DOHH2 (cell line): ENCODE data around the gene ABHD12B.

Experiments
- H3F3A ChIP-seq: fragments of 200-600 bp; sonication (generic), shearing (Covaris generic); 2 replicates; pipeline ENCODE4 v1.6.0; 2016; ENCODE audit warnings: antibody characterized with exemption, mild to moderate bottlenecking; ENCODE audit not compliant: control insufficient read depth, insufficient read depth
- H3K27ac ChIP-seq: fragments of 200-600 bp; sonication (generic); 2 replicates; pipeline ENCODE4 v1.5.1; 2014; ENCODE audit warnings: low read depth, mild to moderate bottlenecking, low read length, moderate library complexity
- H3K27me3 ChIP-seq: fragments of 200-600 bp; sonication (generic); 2 replicates; pipeline ENCODE4 v1.6.1; 2014; ENCODE audit warnings: mild to moderate bottlenecking, low read length, mixed read lengths; ENCODE audit not compliant: control insufficient read depth
- H3K36me3 ChIP-seq: fragments of 200-600 bp; sonication (generic); 2 replicates; pipeline ENCODE4 v1.6.1; 2014; ENCODE audit warnings: mild to moderate bottlenecking, low read length, moderate library complexity, mixed read lengths; ENCODE audit not compliant: control insufficient read depth
- H3K4me1 ChIP-seq: fragments of 200-600 bp; sonication (generic); 2 replicates; pipeline ENCODE4 v1.6.1; 2014; ENCODE audit warnings: mild to moderate bottlenecking, low read length, mixed read lengths; ENCODE audit not compliant: control insufficient read depth
- H3K4me2 ChIP-seq: fragments of 200-600 bp; sonication (generic); 2 replicates; pipeline ENCODE4 v1.6.0; 2014; ENCODE audit warnings: mild to moderate bottlenecking, low read length, moderate library complexity
- H3K4me3 ChIP-seq: fragments of 200-600 bp; sonication (generic); 2 replicates; pipeline ENCODE4 v1.5.1; 2014; ENCODE audit warnings: mild to moderate bottlenecking, low read length, mixed read lengths
- H3K79me2 ChIP-seq: fragments of 200-600 bp; sonication (generic); 2 replicates; pipeline ENCODE4 v1.6.1; 2014; ENCODE audit warnings: mild to moderate bottlenecking, low read length, mixed read lengths; ENCODE audit not compliant: control insufficient read depth
- H3K9me2 ChIP-seq: fragments of 200-600 bp; sonication (generic); replicated peaks from 2 replicates; pipeline ENCODE4 v1.6.1; 2014; ENCODE audit warnings: mild to moderate bottlenecking, low read length, mixed read lengths; ENCODE audit not compliant: control insufficient read depth
- H3K9me3 ChIP-seq: fragments of 200-600 bp; sonication (generic); 2 replicates; pipeline ENCODE4 v1.6.1; 2014; ENCODE audit warnings: antibody characterized with exemption, low read length, mixed read lengths; ENCODE audit not compliant: control insufficient read depth, insufficient read depth
- H4K20me1 ChIP-seq: fragments of 200-600 bp; sonication (generic); 2 replicates; pipeline ENCODE4 v1.6.0; 2014; ENCODE audit warnings: low read depth, mild to moderate bottlenecking, antibody characterized with exemption, low read length, moderate library complexity; ENCODE audit not compliant: control insufficient read depth, insufficient read depth
- CTCF ChIP-seq: fragments of 200-600 bp; sonication (generic); IDR thresholded peaks from one replicate; pipeline ENCODE4 v1.5.1; 2014; ENCODE audit warnings: antibody characterized with exemption, mild to moderate bottlenecking, low read depth, low read length; ENCODE audit not compliant: poor library complexity, severe bottlenecking
- EZH2phosphoT487 ChIP-seq: fragments of 200-600 bp; sonication (generic); IDR thresholded peaks from 2 replicates; pipeline ENCODE4 v1.6.1; 2017; ENCODE audit warnings: borderline replicate concordance, mild to moderate bottlenecking, antibody characterized with exemption, low read length, moderate library complexity, mixed read lengths

The ABHD12B gene

GRCh38 chr14:50828721-50829488 lies 42.9 kb upstream of the ABHD12B start:
- Histone ChIP-seq H3K27ac (no peak overlapping the region), H3K27me3 (no peaks in the 10 kb centered on the region), H3K4me2 (peak overlapping the region; percentile 80), H3K9me3 (no peaks in the 10 kb centered on the region), H3K9me2 (no peaks in the 10 kb centered on the region), H3K4me1 (peaks cover 61% of the 10 kb centered on the region), H4K20me1 (peaks cover 11% of the 10 kb centered on the region; the same call in 1 of the 2 replicates), H3K4me3 (peak overlapping the region; percentile 83), H3K36me3 (peaks cover 32% of the 10 kb centered on the region), H3F3A (peaks cover 13% of the 10 kb centered on the region), H3K79me2 (peaks cover 65% of the 10 kb centered on the region)
- TF ChIP-seq CTCF (peak; percentile 31), EZH2phosphoT487 (no peak)

GRCh38 chr14:50829489-50830043 lies 42.3 kb upstream of the ABHD12B start:
- peak overlapping the region; percentile 83 for H3K4me3 ChIP-seq
- peaks cover 8% of the 10 kb centered on the region for H3F3A ChIP-seq
- peaks cover 59% of the 10 kb centered on the region for H3K79me2 ChIP-seq
- no peaks in the 10 kb centered on the region for H3K27me3 ChIP-seq
- H3K36me3 ChIP-seq: peaks cover 29% of the 10 kb centered on the region
- H3K4me1 ChIP-seq: peaks cover 55% of the 10 kb centered on the region
- H4K20me1 ChIP-seq: peaks cover 11% of the 10 kb centered on the region; the same call in 1 of the 2 replicates
- peak overlapping the region; percentile 53 for H3K27ac ChIP-seq
- no peaks in the 10 kb centered on the region for H3K9me3 ChIP-seq
- H3K9me2 ChIP-seq: no peaks in the 10 kb centered on the region
- TF ChIP-seq EZH2phosphoT487 (no peak), CTCF (no peak)
- peak overlapping the region; percentile 80 for H3K4me2 ChIP-seq

- TF ChIP-seq CTCF: no peak
- TF ChIP-seq EZH2phosphoT487: no peak
- Histone ChIP-seq H3F3A (peaks cover 3% of the 10 kb centered on the region; the same call in 1 of the 2 replicates), H3K79me2 (peaks cover 51% of the 10 kb centered on the region), H3K4me1 (peaks cover 54% of the 10 kb centered on the region), H3K36me3 (peaks cover 28% of the 10 kb centered on the region), H4K20me1 (peaks cover 11% of the 10 kb centered on the region; the same call in 1 of the 2 replicates), H3K4me2 (peak overlapping the region; percentile 80), H3K27me3 (no peaks in the 10 kb centered on the region), H3K9me3 (no peaks in the 10 kb centered on the region), H3K4me3 (peak overlapping the region; percentile 83), H3K27ac (peak overlapping the region; percentile 53), H3K9me2 (no peaks in the 10 kb centered on the region)
Measured at GRCh38 chr14:50830044-50830931, 41.6 kb upstream of the ABHD12B start.
